ENCODE measurements around the gene DLX3.

Gene DLX3

DNA sequence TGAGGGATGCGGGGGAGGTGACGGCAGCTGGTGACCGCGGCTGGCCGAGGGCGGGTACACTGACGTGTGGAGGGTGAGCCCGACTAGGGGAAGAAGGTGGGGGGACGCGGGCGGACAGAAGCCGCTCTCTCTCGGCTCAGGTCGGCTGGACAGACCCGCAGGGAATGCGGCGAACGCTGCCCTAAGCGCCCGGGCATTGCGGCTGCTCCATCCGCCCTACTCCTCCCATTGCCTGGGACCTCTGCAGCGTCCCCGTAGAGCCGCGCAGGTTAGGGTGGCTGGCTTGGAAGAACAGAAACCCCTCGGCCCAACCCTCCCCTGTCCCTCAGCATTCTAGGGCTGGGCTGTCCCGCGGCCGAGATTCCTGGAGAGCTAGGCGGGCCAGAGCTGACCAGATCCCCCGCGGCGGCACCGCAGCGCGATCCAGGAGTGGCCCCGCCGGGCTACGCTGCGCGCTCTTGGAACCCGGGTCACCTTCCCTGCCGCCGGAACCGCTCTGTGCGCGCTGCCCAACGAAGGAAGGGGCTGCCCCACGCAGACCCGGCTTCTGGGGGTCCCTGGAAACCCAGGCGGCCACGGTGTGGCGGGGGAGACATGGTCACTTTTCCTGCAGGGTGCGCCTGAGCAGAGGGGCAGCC is 23.1 kb downstream of the DLX3 start:
- peak; percentile 78 for DNase-seq
- Histone ChIP-seq H3K36me3 (no peaks in the 10 kb centered on the region), H3K27ac (peak overlapping the region; percentile 29), H3K9me3 (ENCODE audit: severe bottlenecking) (no peaks in the 10 kb centered on the region), H3K4me3 (ENCODE audit: low read depth, low read length) (no peak overlapping the region), H3K27me3 (ENCODE audit: insufficient read depth, low read depth, severe bottlenecking) (no peaks in the 10 kb centered on the region)
- TF ChIP-seq, protein P1, sequence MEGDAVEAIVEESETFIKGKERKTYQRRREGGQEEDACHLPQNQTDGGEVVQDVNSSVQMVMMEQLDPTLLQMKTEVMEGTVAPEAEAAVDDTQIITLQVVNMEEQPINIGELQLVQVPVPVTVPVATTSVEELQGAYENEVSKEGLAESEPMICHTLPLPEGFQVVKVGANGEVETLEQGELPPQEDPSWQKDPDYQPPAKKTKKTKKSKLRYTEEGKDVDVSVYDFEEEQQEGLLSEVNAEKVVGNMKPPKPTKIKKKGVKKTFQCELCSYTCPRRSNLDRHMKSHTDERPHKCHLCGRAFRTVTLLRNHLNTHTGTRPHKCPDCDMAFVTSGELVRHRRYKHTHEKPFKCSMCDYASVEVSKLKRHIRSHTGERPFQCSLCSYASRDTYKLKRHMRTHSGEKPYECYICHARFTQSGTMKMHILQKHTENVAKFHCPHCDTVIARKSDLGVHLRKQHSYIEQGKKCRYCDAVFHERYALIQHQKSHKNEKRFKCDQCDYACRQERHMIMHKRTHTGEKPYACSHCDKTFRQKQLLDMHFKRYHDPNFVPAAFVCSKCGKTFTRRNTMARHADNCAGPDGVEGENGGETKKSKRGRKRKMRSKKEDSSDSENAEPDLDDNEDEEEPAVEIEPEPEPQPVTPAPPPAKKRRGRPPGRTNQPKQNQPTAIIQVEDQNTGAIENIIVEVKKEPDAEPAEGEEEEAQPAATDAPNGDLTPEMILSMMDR (IDR thresholded peaks at IDR 0.05; ENCODE audit: low read depth, low read length), result no peak

DNA sequence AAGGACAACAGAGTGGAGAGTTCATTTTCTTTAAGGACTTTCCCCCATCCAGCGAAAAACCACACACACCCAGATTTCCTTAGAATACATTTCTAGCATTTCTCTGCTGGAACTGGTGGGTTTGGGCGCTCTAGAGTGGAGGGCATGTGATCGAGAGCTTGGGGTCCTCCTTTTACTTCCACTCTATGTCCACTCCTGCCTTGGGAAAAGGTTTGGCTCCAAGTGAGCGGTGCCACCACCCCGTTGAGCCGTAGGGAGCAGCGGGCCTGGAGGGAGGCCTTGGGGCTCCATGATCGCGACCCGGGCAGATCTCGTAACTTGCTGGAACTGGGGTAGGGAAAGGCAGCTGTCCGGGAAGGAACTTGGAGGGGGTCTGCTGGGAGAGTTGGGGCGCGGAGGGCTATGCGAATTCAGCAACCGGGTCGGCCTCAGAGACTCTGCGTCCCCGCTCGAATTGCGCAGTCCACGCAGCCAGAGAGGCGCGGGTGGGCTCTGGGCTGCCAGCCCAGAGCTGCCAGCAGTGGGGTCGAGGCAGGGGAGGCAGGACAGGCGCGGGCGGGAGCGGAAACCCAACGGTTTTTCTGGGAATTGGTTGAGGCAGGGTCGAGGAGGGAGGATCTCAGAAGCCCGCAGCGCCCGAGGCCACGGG is 23.7 kb downstream of the DLX3 start:
- DNase-seq, result no peak
- Histone ChIP-seq H3K27me3 (ENCODE audit: insufficient read depth, low read depth, severe bottlenecking) (no peaks in the 10 kb centered on the region), H3K4me3 (ENCODE audit: low read depth, low read length) (no peak overlapping the region), H3K9me3 (ENCODE audit: severe bottlenecking) (no peaks in the 10 kb centered on the region), H3K36me3 (no peaks in the 10 kb centered on the region), H3K27ac (peak overlapping the region; percentile 37; the same call in 1 of the 2 replicates)
- TF ChIP-seq, protein P1 (IDR thresholded peaks at IDR 0.05; ENCODE audit: low read depth, low read length), result no peak

DNA sequence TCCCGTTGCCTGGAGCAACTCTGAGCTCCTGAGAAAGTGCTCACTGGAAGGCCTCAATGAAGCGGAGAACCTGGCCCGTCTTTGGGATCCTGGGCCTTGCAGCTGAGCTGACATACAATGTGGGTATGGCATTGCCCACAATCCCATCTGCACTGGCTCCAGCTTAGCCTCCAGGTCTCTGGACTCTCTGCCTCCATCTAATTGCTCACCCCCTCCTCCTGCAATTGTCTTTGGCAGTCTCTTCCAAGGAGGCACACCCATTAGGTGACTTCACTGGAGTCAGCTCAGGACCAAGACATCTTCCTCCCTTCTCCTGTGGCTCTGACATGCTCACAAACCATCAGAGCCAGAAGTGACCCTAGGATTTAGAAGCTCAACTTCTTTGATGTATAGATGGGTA is 24.5 kb downstream of the DLX3 start:
- TF ChIP-seq, protein P1 (IDR thresholded peaks at IDR 0.05; ENCODE audit: low read depth, low read length), result no peak
- Histone ChIP-seq H3K4me3 (ENCODE audit: low read depth, low read length) (no peak overlapping the region), H3K27me3 (ENCODE audit: insufficient read depth, low read depth, severe bottlenecking) (no peaks in the 10 kb centered on the region), H3K36me3 (no peaks in the 10 kb centered on the region), H3K27ac (no peak overlapping the region), H3K9me3 (ENCODE audit: severe bottlenecking) (no peaks in the 10 kb centered on the region)
- DNase-seq, result no peak

DNA sequence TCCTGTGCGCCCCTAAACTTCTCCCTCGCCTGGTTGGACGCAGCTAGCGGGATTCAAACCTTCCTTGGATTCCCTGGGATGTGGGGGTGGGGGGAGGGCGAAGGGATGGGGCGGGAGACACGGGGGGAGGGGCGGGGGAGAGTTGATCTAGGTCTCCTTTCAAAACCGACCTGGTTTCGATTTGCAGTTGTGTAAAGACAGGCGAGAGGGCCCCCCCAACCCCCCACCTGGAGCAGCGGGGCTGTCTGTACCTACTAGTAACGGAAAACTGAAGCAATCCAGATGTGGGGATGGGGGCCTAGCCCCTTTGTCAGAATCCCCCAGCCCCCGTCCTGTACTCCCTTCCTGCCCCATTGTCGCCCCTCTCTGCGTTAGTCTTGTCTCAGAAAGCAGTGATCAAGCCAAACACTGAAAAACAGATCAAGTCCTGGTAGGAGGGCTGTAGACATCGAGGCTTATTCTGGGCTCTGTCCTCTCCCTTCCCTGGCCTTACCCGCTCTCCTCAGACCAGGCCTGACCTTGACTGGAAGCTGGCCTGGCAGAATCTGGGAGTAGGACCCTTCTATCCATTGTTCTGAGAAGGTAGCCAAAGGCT is 25.1 kb downstream of the DLX3 start:
- Histone ChIP-seq H3K27me3 (ENCODE audit: insufficient read depth, low read depth, severe bottlenecking) (no peaks in the 10 kb centered on the region), H3K36me3 (no peaks in the 10 kb centered on the region), H3K27ac (no peak overlapping the region), H3K4me3 (ENCODE audit: low read depth, low read length) (peak overlapping the region; percentile 78), H3K9me3 (ENCODE audit: severe bottlenecking) (no peaks in the 10 kb centered on the region)
- no peak for DNase-seq
- TF ChIP-seq, protein P1 (IDR thresholded peaks at IDR 0.05; ENCODE audit: low read depth, low read length), result no peak

DNA sequence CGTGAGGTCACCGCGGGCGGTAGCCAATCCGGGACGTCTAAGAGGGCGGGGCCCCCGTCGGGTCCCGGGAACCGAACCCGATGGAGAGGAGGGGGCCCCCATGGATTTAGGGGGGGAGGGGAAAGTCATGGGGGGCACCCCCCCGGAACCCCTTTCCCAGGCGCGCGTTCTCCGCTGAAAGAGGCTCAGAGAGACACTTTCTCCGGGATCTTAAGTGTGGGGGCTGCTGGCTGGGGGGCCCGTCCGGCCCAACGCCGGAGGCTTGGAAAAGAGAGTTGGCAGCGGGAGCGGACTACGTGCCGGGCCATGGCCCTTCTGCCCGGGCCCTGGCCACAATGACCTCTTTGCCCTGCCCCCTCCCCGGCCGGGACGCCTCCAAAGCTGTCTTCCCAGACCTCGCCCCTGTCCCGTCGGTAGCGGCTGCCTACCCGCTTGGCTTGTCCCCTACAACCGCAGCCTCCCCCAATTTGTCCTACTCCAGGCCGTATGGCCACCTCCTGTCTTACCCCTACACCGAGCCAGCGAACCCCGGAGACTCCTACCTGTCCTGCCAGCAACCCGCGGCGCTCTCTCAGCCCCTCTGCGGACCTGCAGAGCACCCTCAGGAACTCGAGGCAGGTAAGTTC is 25.8 kb downstream of the DLX3 start, which contains the start of gene DLX4:
DLX4 (plus strand) TSS at position 57 of the 626 bp plus-strand sequence; CDS start at position 336, 279 bp downstream.
- no peaks in the 10 kb centered on the region for H3K36me3 ChIP-seq
- no peaks in the 10 kb centered on the region for H3K9me3 ChIP-seq (ENCODE audit: severe bottlenecking)
- H3K4me3 ChIP-seq (ENCODE audit: low read depth, low read length), result peak within 1 kb of the TSS; percentile 78
- no peak for DNase-seq
- TF ChIP-seq, protein P1 (IDR thresholded peaks at IDR 0.05; ENCODE audit: low read depth, low read length), result no peak
- H3K27me3 ChIP-seq (ENCODE audit: insufficient read depth, low read depth, severe bottlenecking), result no peaks in the 10 kb centered on the region
- peak within 1 kb of the TSS; percentile 68 for H3K27ac ChIP-seq
